Activated T-cell treated with anti-CD3 and anti-CD28 coated beads, Interleukin-2, amount 50 U/mL, for 4 hours (primary cell): ENCODE results near the gene SFXN3. TPM values are rescaled to one million over a fixed set of nuclear protein-coding genes. Genes with fewer than 3 reads are reported as not detected.

ENCODE experiments used
- ATAC-seq, 2 donors: fragments of 200-7000 bp; cut with Tn5 transposase; one replicate each; pipeline ENCODE4 v1.10.0; 2021
- DNase-seq: peaks from one replicate; pipeline ENCODE4 v3.0.0-alpha.2; 2020
- H3K27me3 Mint-ChIP-seq: one replicate; pipeline ENCODE4 v1.8.0; 2021; ENCODE audit warnings: low read depth, mixed read lengths
- H3K36me3 Mint-ChIP-seq: one replicate; pipeline ENCODE4 v1.8.0; 2022; ENCODE audit warnings: mixed read lengths; ENCODE audit not compliant: insufficient read depth
- H3K4me1 Mint-ChIP-seq: one replicate; pipeline ENCODE4 v1.8.0; 2021; ENCODE audit warnings: low read depth, mixed read lengths
- H3K4me3 Mint-ChIP-seq: one replicate; pipeline ENCODE4 v1.8.0; 2021; ENCODE audit warnings: mild to moderate bottlenecking, moderate library complexity, mixed read lengths
- H3K9me3 Mint-ChIP-seq: one replicate; pipeline ENCODE4 v1.8.0; 2021; ENCODE audit warnings: mixed read lengths
- total RNA-seq, 3 donors: library from RNA; stranded (reverse); gene quantifications; one replicate each; pipeline ENCODE4 v1.2.1, GENCODE V29; 2021

Gene SFXN3
- total RNA-seq, 3 donors from 2014 or later = 8.7 to 9.8 (median 9.7) TPM

GRCh38 chr10:100996678-100997359 is 34.2 kb upstream of the SFXN3 start:
- Mint-ChIP-seq H3K4me1 (peaks cover 32% of the 10 kb centered on the region), H3K9me3 (no peaks in the 10 kb centered on the region), H3K27me3 (no peaks in the 10 kb centered on the region), H3K4me3 (peak overlapping the region; percentile 87), H3K36me3 (peaks cover 18% of the 10 kb centered on the region)
- ATAC-seq = peak; percentile 15 to 26
- peak; percentile 23 for DNase-seq

DNA sequence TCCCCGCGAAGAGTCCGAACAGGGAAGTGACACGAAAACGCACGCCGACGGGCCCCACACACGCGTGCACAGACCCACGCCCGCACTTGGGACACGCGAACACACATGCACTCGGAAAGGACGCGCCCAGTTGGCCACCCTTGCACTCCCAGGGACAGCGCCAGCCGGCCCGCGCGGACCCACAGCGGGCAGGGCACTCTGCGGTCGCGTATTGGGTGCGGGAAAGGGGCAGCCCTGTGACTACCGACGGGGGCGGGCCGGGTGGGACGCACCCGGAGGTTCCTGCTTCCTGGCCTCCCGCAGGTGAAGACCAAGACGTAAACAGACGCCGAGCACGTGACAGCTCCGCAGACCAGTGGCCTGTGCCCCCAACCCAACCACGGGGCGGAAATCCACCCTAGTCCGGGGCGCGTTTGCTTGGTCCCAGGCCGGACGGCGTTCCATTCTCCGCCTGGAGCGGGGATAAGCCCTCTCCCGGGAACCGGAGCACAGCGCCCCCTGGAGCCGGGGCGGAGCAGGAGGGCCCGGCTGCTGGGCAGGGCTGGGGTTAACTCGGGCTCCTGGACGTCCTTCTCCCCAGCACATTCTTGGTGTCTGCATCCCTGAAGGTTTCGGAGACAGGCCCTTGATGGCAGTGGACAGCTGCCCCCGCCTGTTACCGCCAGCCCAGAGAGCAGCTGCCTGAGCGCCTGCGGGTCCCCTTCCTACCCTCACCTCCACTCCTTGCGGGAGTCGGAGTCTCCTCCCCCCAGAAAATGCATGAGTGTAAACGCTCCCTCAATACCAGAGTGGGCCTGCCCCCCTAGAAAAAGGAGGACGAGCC is 33.5 kb upstream of the SFXN3 start:
- no peaks in the 10 kb centered on the region for H3K9me3 Mint-ChIP-seq
- DNase-seq = peak; percentile 63

GRCh38 chr10:100998183-100998990 is 32.6 kb upstream of the SFXN3 start:
- H3K36me3 Mint-ChIP-seq = peaks cover 13% of the 10 kb centered on the region
- H3K4me3 Mint-ChIP-seq = peak overlapping the region; percentile 87
- no peaks in the 10 kb centered on the region for H3K27me3 Mint-ChIP-seq
- H3K9me3 Mint-ChIP-seq = no peaks in the 10 kb centered on the region
- H3K4me1 Mint-ChIP-seq = peaks cover 32% of the 10 kb centered on the region
- DNase-seq (peak; percentile 60), ATAC-seq (peak; percentile 22 to 25)

More for the DNA sequence above, 33.5 kb upstream of the SFXN3 start:
- Mint-ChIP-seq H3K36me3 (peaks cover 18% of the 10 kb centered on the region), H3K4me3 (peak overlapping the region; percentile 87), H3K27me3 (no peaks in the 10 kb centered on the region), H3K4me1 (peaks cover 32% of the 10 kb centered on the region)
- ATAC-seq = peak; percentile 49 to 52

GRCh38 chr10:100998991-100999741 is 31.9 kb upstream of the SFXN3 start:
- DNase-seq (peak; percentile 78), ATAC-seq (peak; percentile 67 to 73)
- H3K36me3 Mint-ChIP-seq = peaks cover 9% of the 10 kb centered on the region
- peaks cover 32% of the 10 kb centered on the region for H3K4me1 Mint-ChIP-seq
- peak overlapping the region; percentile 87 for H3K4me3 Mint-ChIP-seq
- H3K27me3 Mint-ChIP-seq = no peaks in the 10 kb centered on the region
- H3K9me3 Mint-ChIP-seq = no peaks in the 10 kb centered on the region

DNA sequence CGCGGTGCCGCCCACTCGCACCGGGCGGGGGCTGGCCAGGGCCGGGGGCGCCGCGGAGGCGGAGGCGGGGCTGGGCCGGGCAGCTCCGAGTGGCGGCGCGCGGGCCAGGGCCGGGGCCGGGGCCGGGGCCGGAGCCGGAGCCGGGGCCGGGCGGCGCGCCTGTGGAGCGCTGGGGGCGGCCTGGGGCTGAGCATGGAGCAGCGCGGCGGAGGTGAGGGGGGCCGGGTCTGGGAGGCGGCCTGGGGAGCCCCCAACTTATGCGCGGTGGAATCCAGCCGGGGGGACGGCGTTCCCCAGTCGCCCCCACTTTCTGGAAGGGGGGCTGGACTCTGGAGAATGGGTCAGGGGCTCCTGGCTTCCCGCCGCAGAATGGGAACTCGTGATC is 31.3 kb upstream of the SFXN3 start, which contains the start of gene LZTS2:
TSS of gene LZTS2 (plus strand) at position 67 of the 385 bp plus-strand sequence. CDS start 2,731 bp downstream, outside the sequence.
- no peak for ATAC-seq
- Mint-ChIP-seq H3K27me3 (no peaks in the 10 kb centered on the region), H3K4me3 (peak within 1 kb of the TSS; percentile 87), H3K4me1 (peaks cover 32% of the 10 kb centered on the region), H3K9me3 (no peaks in the 10 kb centered on the region), H3K36me3 (peaks cover 3% of the 10 kb centered on the region)
- no peak for DNase-seq

GRCh38 chr10:101000127-101000914 is 30.7 kb upstream of the SFXN3 start:
- H3K4me1 Mint-ChIP-seq = peaks cover 32% of the 10 kb centered on the region
- peak overlapping the region; percentile 81 for H3K4me3 Mint-ChIP-seq
- H3K27me3 Mint-ChIP-seq = no peaks in the 10 kb centered on the region
- ATAC-seq = no peak
- H3K9me3 Mint-ChIP-seq = no peaks in the 10 kb centered on the region
- DNase-seq = no peak
- peaks cover 4% of the 10 kb centered on the region for H3K36me3 Mint-ChIP-seq

DNA sequence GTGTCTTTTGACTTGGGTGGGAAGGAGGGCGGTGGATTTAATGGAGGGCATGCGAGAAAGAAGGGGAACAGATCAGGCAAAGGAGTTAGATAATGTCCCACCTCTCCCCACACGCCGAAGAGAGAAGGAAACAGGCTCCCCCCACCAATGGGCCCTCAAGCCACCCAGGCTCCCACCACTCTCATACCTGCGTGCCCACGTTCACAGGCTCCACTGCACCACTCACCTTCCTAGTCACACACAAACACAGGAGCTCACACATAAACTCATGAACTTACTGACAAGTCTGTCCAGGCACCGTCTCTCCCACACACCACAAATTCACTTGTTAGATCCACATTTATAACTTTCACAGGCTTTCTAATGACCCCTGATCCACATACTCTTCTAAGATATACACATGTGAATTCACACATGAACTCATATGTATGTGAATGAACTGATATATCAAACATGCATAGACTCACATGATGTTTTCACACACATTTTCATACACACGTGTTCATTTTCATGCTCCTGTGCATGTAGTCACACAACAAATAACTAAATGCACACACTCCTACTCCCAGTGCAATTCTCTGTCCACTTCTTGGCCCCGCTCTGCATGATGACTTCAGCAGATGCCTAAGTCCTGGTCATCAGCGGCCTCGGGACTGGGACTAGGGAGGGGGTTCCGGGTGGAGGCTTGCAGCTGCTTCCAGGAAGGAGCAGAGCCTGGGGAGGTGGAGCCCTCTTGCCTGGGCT is 29.9 kb upstream of the SFXN3 start:
- Mint-ChIP-seq H3K27me3 (no peaks in the 10 kb centered on the region), H3K36me3 (peaks cover 4% of the 10 kb centered on the region), H3K4me1 (peaks cover 29% of the 10 kb centered on the region), H3K9me3 (no peaks in the 10 kb centered on the region), H3K4me3 (peak overlapping the region; percentile 81)
- DNase-seq (no peak), ATAC-seq (no peak)

- H3K9me3 Mint-ChIP-seq = no peaks in the 10 kb centered on the region
- peaks cover 7% of the 10 kb centered on the region for H3K36me3 Mint-ChIP-seq
- H3K27me3 Mint-ChIP-seq = no peaks in the 10 kb centered on the region
- H3K4me1 Mint-ChIP-seq = peaks cover 23% of the 10 kb centered on the region
- H3K4me3 Mint-ChIP-seq = no peak overlapping the region
- DNase-seq (no peak), ATAC-seq (no peak)
Observed at GRCh38 chr10:101001659-101002035, 29.4 kb upstream of the SFXN3 start.

GRCh38 chr10:101002456-101002855 is 28.6 kb upstream of the SFXN3 start:
- no peaks in the 10 kb centered on the region for H3K27me3 Mint-ChIP-seq
- ATAC-seq (no peak), DNase-seq (no peak)
- peaks cover 7% of the 10 kb centered on the region for H3K36me3 Mint-ChIP-seq
- peaks cover 21% of the 10 kb centered on the region for H3K4me1 Mint-ChIP-seq
- no peak overlapping the region for H3K4me3 Mint-ChIP-seq
- H3K9me3 Mint-ChIP-seq = no peaks in the 10 kb centered on the region

DNA sequence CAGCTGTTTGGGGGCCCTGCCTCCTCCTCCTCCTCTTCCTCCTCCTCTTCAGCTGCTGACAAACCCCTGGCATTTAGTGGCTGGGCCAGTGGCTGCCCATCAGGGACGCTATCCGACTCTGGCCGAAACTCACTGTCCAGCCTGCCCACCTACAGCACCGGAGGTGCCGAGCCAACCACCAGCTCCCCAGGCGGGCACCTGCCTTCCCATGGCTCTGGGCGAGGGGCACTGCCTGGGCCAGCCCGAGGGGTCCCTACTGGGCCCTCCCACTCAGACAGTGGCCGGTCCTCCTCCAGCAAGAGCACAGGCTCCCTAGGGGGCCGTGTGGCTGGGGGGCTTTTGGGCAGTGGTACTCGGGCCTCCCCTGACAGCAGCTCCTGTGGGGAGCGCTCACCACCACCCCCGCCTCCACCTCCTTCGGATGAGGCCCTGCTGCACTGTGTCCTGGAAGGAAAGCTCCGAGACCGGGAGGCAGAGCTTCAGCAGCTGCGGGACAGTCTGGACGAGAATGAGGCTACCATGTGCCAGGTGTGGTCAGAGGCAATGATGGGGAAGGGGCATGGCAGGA is 27.3 kb upstream of the SFXN3 start:
- no peaks in the 10 kb centered on the region for H3K27me3 Mint-ChIP-seq
- no peak overlapping the region for H3K4me3 Mint-ChIP-seq
- peaks cover 7% of the 10 kb centered on the region for H3K36me3 Mint-ChIP-seq
- ATAC-seq (no peak), DNase-seq (no peak)
- peaks cover 11% of the 10 kb centered on the region for H3K4me1 Mint-ChIP-seq
- no peaks in the 10 kb centered on the region for H3K9me3 Mint-ChIP-seq

DNA sequence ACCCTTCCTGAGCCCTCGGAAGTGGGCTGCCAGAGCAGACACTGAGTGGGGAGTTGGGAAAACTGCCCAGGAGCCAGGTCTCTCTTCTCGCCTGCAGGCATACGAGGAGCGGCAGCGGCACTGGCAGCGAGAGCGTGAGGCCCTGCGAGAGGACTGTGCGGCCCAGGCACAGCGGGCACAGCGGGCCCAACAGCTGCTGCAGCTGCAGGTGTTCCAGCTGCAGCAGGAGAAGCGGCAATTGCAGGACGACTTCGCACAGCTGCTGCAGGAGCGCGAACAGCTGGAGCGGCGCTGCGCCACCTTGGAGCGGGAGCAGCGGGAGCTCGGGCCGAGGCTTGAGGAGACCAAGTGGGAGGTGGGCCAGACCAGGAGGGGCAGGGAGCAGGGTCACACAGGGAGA is 25.7 kb upstream of the SFXN3 start:
- ATAC-seq (no peak), DNase-seq (no peak)
- no peaks in the 10 kb centered on the region for H3K27me3 Mint-ChIP-seq
- H3K4me3 Mint-ChIP-seq = no peak overlapping the region
- peaks cover 6% of the 10 kb centered on the region for H3K4me1 Mint-ChIP-seq
- no peaks in the 10 kb centered on the region for H3K9me3 Mint-ChIP-seq
- peaks cover 7% of the 10 kb centered on the region for H3K36me3 Mint-ChIP-seq

DNA sequence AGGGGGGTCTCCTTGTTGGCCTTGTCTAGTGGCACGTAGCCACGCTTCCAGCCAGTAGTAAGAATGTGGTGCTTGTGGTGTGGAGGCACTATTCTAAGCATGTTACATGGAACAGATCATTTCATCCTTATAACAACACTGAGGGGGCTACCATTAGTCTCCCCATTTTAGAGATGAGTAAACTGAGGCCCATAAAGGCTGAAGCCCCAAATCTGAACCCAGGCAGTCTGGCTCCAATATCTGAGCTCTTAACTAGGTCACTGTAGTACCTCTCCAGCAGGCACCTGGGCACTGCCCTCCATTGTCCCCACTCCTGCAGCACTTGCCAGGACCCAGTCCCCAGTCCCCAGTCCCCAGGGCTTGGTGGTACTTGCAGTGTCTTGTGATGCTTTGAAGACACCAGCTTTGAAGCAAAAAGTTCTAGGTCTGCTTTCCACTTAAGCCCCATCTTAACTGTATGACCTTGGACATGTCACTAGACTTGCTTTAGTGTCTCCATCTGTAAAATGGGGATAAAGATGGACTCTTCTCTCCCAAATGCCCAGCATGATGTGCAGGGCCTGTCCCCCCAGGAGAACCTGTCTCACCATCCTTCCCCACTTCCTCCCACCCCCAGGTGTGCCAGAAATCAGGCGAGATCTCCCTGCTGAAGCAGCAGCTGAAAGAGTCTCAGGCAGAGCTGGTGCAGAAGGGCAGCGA is 25.0 kb upstream of the SFXN3 start:
- no peaks in the 10 kb centered on the region for H3K9me3 Mint-ChIP-seq
- peaks cover 3% of the 10 kb centered on the region for H3K4me1 Mint-ChIP-seq
- DNase-seq = no peak
- ATAC-seq = no peak
- peaks cover 5% of the 10 kb centered on the region for H3K36me3 Mint-ChIP-seq
- no peak overlapping the region for H3K4me3 Mint-ChIP-seq
- no peaks in the 10 kb centered on the region for H3K27me3 Mint-ChIP-seq
